Smooth muscle cell (in vitro differentiated cells): ENCODE data around the gene NXN. TPM values are rescaled to one million over a fixed set of nuclear protein-coding genes. Genes with fewer than 3 reads are reported as not detected.

Source experiments
- DNase-seq: peaks from one replicate; lab custom pipeline; 2025; ENCODE audit not compliant: unreplicated experiment; lab: John Stamatoyannopoulos, UW
- H2AFZ ChIP-seq: fragments of 200-600 bp; sonication (generic); 2 replicates; pipeline ENCODE4 v1.6.0; 2016; ENCODE audit warnings: antibody characterized with exemption, low read depth, mild to moderate bottlenecking
- H3F3A ChIP-seq: fragments of 200-600 bp; sonication (generic); 2 replicates; pipeline ENCODE4 v1.6.0; 2017; ENCODE audit warnings: antibody characterized with exemption, low read depth
- H3K27ac ChIP-seq: fragments of 200-600 bp; sonication (generic); 2 replicates; pipeline ENCODE4 v1.5.1; 2016; ENCODE audit warnings: low read depth, mild to moderate bottlenecking
- H3K27me3 ChIP-seq: fragments of 200-600 bp; sonication (generic); 2 replicates; pipeline ENCODE4 v1.6.1; 2016; ENCODE audit warnings: low read depth, mild to moderate bottlenecking
- H3K36me3 ChIP-seq: fragments of 200-600 bp; sonication (generic); 2 replicates; pipeline ENCODE4 v1.5.1; 2016; ENCODE audit warnings: low read depth
- H3K4me1 ChIP-seq: fragments of 200-600 bp; sonication (generic); 2 replicates; pipeline ENCODE4 v1.5.1; 2016; ENCODE audit warnings: low read depth
- H3K4me2 ChIP-seq: fragments of 200-600 bp; sonication (generic); 2 replicates; pipeline ENCODE4 v1.6.0; 2016; ENCODE audit warnings: mild to moderate bottlenecking
- H3K4me3 ChIP-seq: fragments of 200-600 bp; sonication (generic); 2 replicates; pipeline ENCODE4 v1.5.1; 2016; ENCODE audit warnings: mild to moderate bottlenecking
- H3K79me2 ChIP-seq: fragments of 200-600 bp; sonication (generic); 2 replicates; pipeline ENCODE4 v1.6.0; 2016; ENCODE audit warnings: low read depth, mild to moderate bottlenecking
- H3K9ac ChIP-seq: fragments of 200-600 bp; sonication (generic); 2 replicates; pipeline ENCODE4 v1.6.0; 2016; ENCODE audit warnings: low read depth
- H3K9me3 ChIP-seq: fragments of 200-600 bp; sonication (generic); replicated peaks from 2 replicates; pipeline ENCODE4 v1.5.1; 2016; ENCODE audit warnings: low read depth
- H4K20me1 ChIP-seq: fragments of 200-600 bp; sonication (generic); 2 replicates; pipeline ENCODE4 v1.6.0; 2016; ENCODE audit warnings: low read depth
- CTCF ChIP-seq: fragments of 200-600 bp; sonication (generic); IDR thresholded peaks from 2 replicates; pipeline ENCODE4 v1.5.1; 2017; ENCODE audit warnings: borderline replicate concordance, mild to moderate bottlenecking, antibody characterized with exemption; ENCODE audit not compliant: insufficient read depth, poor library complexity, severe bottlenecking
- WGBS: methylation state at CpG from one replicate; pipeline ENCODE4 v1.1.7; 2016; ENCODE audit warnings: low lambda C conversion rate; 5-methylcytosine and 5-hydroxymethylcytosine counted together
- polyA plus RNA-seq: library from polyadenylated mRNA; unstranded; fragments of >200 nt; fragmentation: Nextera tagmentation; extraction: Ambion mirVana; gene quantifications from 2 replicates; pipeline ENCODE4 v1.2.1, GENCODE V29; 2016
- total RNA-seq: library from RNA; depleted of rRNA; stranded (reverse); fragments of >200 nt; gene quantifications from 2 replicates; pipeline ENCODE4 v1.2.3, GENCODE V29; 2014

The NXN gene
- total and polyA plus RNA-seq, 2 experiments from 2014 or later: 58.3 to 78.6 TPM

- H3K4me3 ChIP-seq: no peak overlapping the region
- no peak overlapping the region for H2AFZ ChIP-seq
- no peaks in the 10 kb centered on the region for H3K27me3 ChIP-seq
- no peak for TF ChIP-seq CTCF
- peaks cover 96% of the 10 kb centered on the region for H4K20me1 ChIP-seq
- no peak overlapping the region for H3K4me2 ChIP-seq
- H3F3A ChIP-seq: peaks cover 14% of the 10 kb centered on the region
- H3K27ac ChIP-seq: no peak overlapping the region
- H3K36me3 ChIP-seq: no peaks in the 10 kb centered on the region
- DNase-seq: no peak
- no peak overlapping the region for H3K9ac ChIP-seq
- H3K79me2 ChIP-seq: peaks cover 85% of the 10 kb centered on the region
- WGBS: 79% methylated on average over 5 of the region's 5 CpGs
- H3K4me1 ChIP-seq: peaks cover 6% of the 10 kb centered on the region
- H3K9me3 ChIP-seq: no peaks in the 10 kb centered on the region
These were observed 106.7 kb downstream of the NXN start for GRCh38 chr17:872855-873254.

GRCh38 chr17:871751-872519 is 107.6 kb downstream of the NXN start:
- H2AFZ ChIP-seq: no peak overlapping the region
- 66% methylated on average over 7 of the region's 9 CpGs for WGBS
- no peaks in the 10 kb centered on the region for H3K36me3 ChIP-seq
- peaks cover 82% of the 10 kb centered on the region for H3K79me2 ChIP-seq
- DNase-seq: no peak
- H3K9ac ChIP-seq: no peak overlapping the region
- H3F3A ChIP-seq: peaks cover 14% of the 10 kb centered on the region
- H4K20me1 ChIP-seq: peaks cover 93% of the 10 kb centered on the region
- H3K27me3 ChIP-seq: no peaks in the 10 kb centered on the region
- H3K4me2 ChIP-seq: no peak overlapping the region
- H3K4me3 ChIP-seq: no peak overlapping the region
- no peaks in the 10 kb centered on the region for H3K9me3 ChIP-seq
- no peak for TF ChIP-seq CTCF
- H3K27ac ChIP-seq: peak overlapping the region; percentile 3
- H3K4me1 ChIP-seq: peaks cover 6% of the 10 kb centered on the region

GRCh38 chr17:869567-870525 is 109.7 kb downstream of the NXN start:
- TF ChIP-seq CTCF: no peak
- H3K9me3 ChIP-seq: no peaks in the 10 kb centered on the region
- no peak overlapping the region for H2AFZ ChIP-seq
- peak overlapping the region; percentile 75 for H3K4me2 ChIP-seq
- peak overlapping the region; percentile 92 for H3K27ac ChIP-seq
- no peaks in the 10 kb centered on the region for H3K27me3 ChIP-seq
- no peaks in the 10 kb centered on the region for H3K36me3 ChIP-seq
- WGBS: 32% methylated on average over 30 of the region's 30 CpGs
- peak overlapping the region; percentile 14 for H3K4me3 ChIP-seq
- peaks cover 6% of the 10 kb centered on the region for H3K4me1 ChIP-seq
- peak overlapping the region; percentile 41 for H3K9ac ChIP-seq
- peaks cover 82% of the 10 kb centered on the region for H3K79me2 ChIP-seq
- H3F3A ChIP-seq: peaks cover 21% of the 10 kb centered on the region
- no peak for DNase-seq
- peaks cover 92% of the 10 kb centered on the region for H4K20me1 ChIP-seq
